Right forelimb (tissue), 1 donor: ENCODE data around the gene ARSB.
"Not testable (repeated sequence)": the region's sequence is repeated elsewhere in the genome, so short reads cannot be mapped to it uniquely, and the experiment has no call there.

ENCODE experiments used
- DNase-seq: peaks from one replicate; pipeline ENCODE4 v3.0.0-alpha.2; 2018

ARSB gene

GRCh38 chr5:78895616-78896015 lies 89.5 kb downstream of the ARSB start:
- no peak for DNase-seq

GRCh38 chr5:78893940-78894677 lies 91.0 kb downstream of the ARSB start:
- no peak for DNase-seq

- no peak for DNase-seq
These were observed 94.3 kb downstream of the ARSB start for GRCh38 chr5:78890667-78891379.

GRCh38 chr5:78889369-78890140 lies 95.6 kb downstream of the ARSB start:
- DNase-seq = no peak

GRCh38 chr5:78888580-78889368 lies 96.3 kb downstream of the ARSB start:
- no peak for DNase-seq

GRCh38 chr5:78887384-78888118 lies 97.6 kb downstream of the ARSB start:
- no peak for DNase-seq

- no peak for DNase-seq
These were observed 98.5 kb downstream of the ARSB start for GRCh38 chr5:78886341-78887230.

GRCh38 chr5:78881884-78882283 lies 103.2 kb downstream of the ARSB start:
- DNase-seq = no peak

GRCh38 chr5:78879516-78879915 lies 105.6 kb downstream of the ARSB start:
- DNase-seq = no peak

- DNase-seq = not testable (repeated sequence)
These were observed 119.0 kb downstream of the ARSB start for GRCh38 chr5:78866076-78866475.

GRCh38 chr5:78858364-78858763 lies 126.7 kb downstream of the ARSB start:
- no peak for DNase-seq

GRCh38 chr5:78855026-78855425 lies 130.1 kb downstream of the ARSB start:
- no peak for DNase-seq

GRCh38 chr5:78851891-78852290 lies 133.2 kb downstream of the ARSB start:
- DNase-seq = not testable (repeated sequence)

- no peak for DNase-seq
These were observed 139.6 kb downstream of the ARSB start for GRCh38 chr5:78845470-78845869.

- DNase-seq = no peak
These were observed 141.7 kb downstream of the ARSB start for GRCh38 chr5:78843436-78843835.

GRCh38 chr5:78841767-78842166 lies 143.3 kb downstream of the ARSB start:
- DNase-seq = no peak

- no peak for DNase-seq
These were observed 146.4 kb downstream of the ARSB start for GRCh38 chr5:78838753-78839152.

GRCh38 chr5:78837836-78838235 lies 147.3 kb downstream of the ARSB start:
- no peak for DNase-seq

- DNase-seq = no peak
These were observed 149.9 kb downstream of the ARSB start for GRCh38 chr5:78835176-78835575.

- DNase-seq = no peak
These were observed 151.8 kb downstream of the ARSB start for GRCh38 chr5:78833284-78833683.

- DNase-seq = no peak
These were observed 154.5 kb downstream of the ARSB start for GRCh38 chr5:78830528-78831046.
